HCT116 (cell line): ENCODE data around the gene SLC12A3. TPM values are rescaled to one million over a fixed set of nuclear protein-coding genes. Genes with fewer than 3 reads are reported as not detected.

Experiments
- ATAC-seq: fragments of 200-7000 bp; cut with Tn5 transposase; 2 replicates; pipeline ENCODE4 v1.9.1; 2020; ENCODE audit warnings: mild to moderate bottlenecking, moderate library complexity
- BruUV-seq: library from RNA; stranded (reverse); fragments of 400-500 nt; replicated peaks from 2 replicates; lab custom pipeline; 2021; lab: Mats Ljungman, UMichigan
- CTCF ChIA-PET: fragments of 300-600 bp; sonication (Branson Sonifier 250); formaldehyde crosslinking; loops from one replicate; lab custom pipeline; 2021; ENCODE audit warnings: antibody characterized with exemption; lab: Charles Lee
- POLR2A ChIA-PET: fragments of 300-600, 350-600 bp; sonication (Branson Sonifier 250); formaldehyde crosslinking; loops from one replicate; lab custom pipeline; 2021; ENCODE audit warnings: antibody characterized with exemption; lab: Charles Lee
- RAD21 ChIA-PET, 2 experiments: fragments of 300-600 bp; sonication (Branson Sonifier 250); formaldehyde crosslinking; loops; one replicate each; lab custom pipeline; 2023; ENCODE audit warnings: low total read pairs in 2 of 2; ENCODE audit not compliant: uncharacterized antibody in 2 of 2, unreplicated experiment in 2 of 2, low non-redundant PET in 1 of 2; lab: Charles Lee
- DNase-seq: peaks from one replicate; pipeline ENCODE4 v3.0.0-alpha.2; 2010; ENCODE audit warnings: low read depth, low spot score
- H2AFZ ChIP-seq: fragments of 200-600 bp; shearing (Covaris generic), sonication (generic); 2 replicates; pipeline ENCODE4 v1.6.1; 2017; ENCODE audit warnings: low read depth, mixed run types, mixed read lengths, antibody characterized with exemption, low read length; ENCODE audit not compliant: poor library complexity, severe bottlenecking
- H3K27ac ChIP-seq: 2 replicates; pipeline ENCODE4 v1.5.1; 2012; ENCODE audit warnings: low read depth, low read length
- H3K27me3 ChIP-seq: fragments of 200-600 bp; sonication (generic); 2 replicates; pipeline ENCODE4 v1.6.1; 2016; ENCODE audit warnings: mixed run types, low read length, mixed read lengths; ENCODE audit not compliant: insufficient read depth
- H3K36me3 ChIP-seq, 2 experiments: fragments of 200-500 bp in 1 of 2; fragments of 200-600 bp in 1 of 2; sonication (Bioruptor generic) in 1 of 2; sonication (generic) in 1 of 2; 2 replicates each; pipeline versions ENCODE4 v1.5.1 to v1.6.1; 2014 to 2016; ENCODE audit warnings: low read length in 2 of 2, inconsistent platforms in 1 of 2, mixed read lengths in 1 of 2, mixed run types in 1 of 2; ENCODE audit not compliant: insufficient read depth in 2 of 2, control insufficient read depth in 1 of 2
- H3K4me1 ChIP-seq, 2 experiments: fragments of 200-600 bp in 1 of 2; sonication (generic) in 1 of 2; 2 replicates each; pipeline versions ENCODE4 v1.5.1 to v1.6.1; 2012 to 2017; ENCODE audit warnings: low read length in 2 of 2, inconsistent platforms in 1 of 2, mild to moderate bottlenecking in 1 of 2, mixed read lengths in 1 of 2, mixed run types in 1 of 2, moderate library complexity in 1 of 2; ENCODE audit not compliant: insufficient read depth in 2 of 2, control insufficient read depth in 1 of 2
- H3K4me2 ChIP-seq: fragments of 200-600 bp; sonication (generic); 2 replicates; pipeline ENCODE4 v1.6.1; 2017; ENCODE audit warnings: mixed run types, low read length, mixed read lengths
- H3K4me3 ChIP-seq, 2 experiments: fragments of 200-600 bp in 1 of 2; sonication (generic) in 1 of 2; replicated peaks in 1 of 2; 2 replicates each; pipeline ENCODE4 v1.5.1; 2011 to 2016; ENCODE audit warnings: low read length in 2 of 2, control low read depth in 1 of 2, low read depth in 1 of 2, mild to moderate bottlenecking in 1 of 2, mixed read lengths in 1 of 2, mixed run types in 1 of 2
- H3K79me2 ChIP-seq: fragments of 200-600 bp; sonication (generic); 2 replicates; pipeline ENCODE4 v1.6.1; 2017; ENCODE audit warnings: mild to moderate bottlenecking, mixed run types, low read length, moderate library complexity, mixed read lengths; ENCODE audit not compliant: insufficient read depth
- H3K9ac ChIP-seq: fragments of 200-600 bp; sonication (generic); 2 replicates; pipeline ENCODE4 v1.6.1; 2016; ENCODE audit warnings: low read length, mixed read lengths
- H3K9me2 ChIP-seq: fragments of 200-600 bp; sonication (generic), shearing (Covaris generic); 2 replicates; pipeline ENCODE4 v1.6.1; 2017; ENCODE audit warnings: mixed run types, mild to moderate bottlenecking, moderate library complexity; ENCODE audit not compliant: insufficient read depth
- H3K9me3 ChIP-seq, 2 experiments: fragments of 200-500 bp in 1 of 2; fragments of 200-600 bp in 1 of 2; sonication (Bioruptor generic) in 1 of 2; sonication (generic) in 1 of 2; 2 replicates each; pipeline ENCODE4 v1.6.1; 2014 to 2017; ENCODE audit warnings: low read length in 2 of 2, mixed read lengths in 2 of 2, inconsistent platforms in 1 of 2, low read depth in 1 of 2, mild to moderate bottlenecking in 1 of 2, mixed run types in 1 of 2, moderate library complexity in 1 of 2; ENCODE audit not compliant: control insufficient read depth in 1 of 2, insufficient read depth in 1 of 2
- H4K20me1 ChIP-seq: fragments of 200-600 bp; sonication (generic), shearing (Covaris generic); 2 replicates; pipeline ENCODE4 v1.6.1; 2017; ENCODE audit warnings: mixed run types, mild to moderate bottlenecking, moderate library complexity; ENCODE audit not compliant: insufficient read depth
- FOSL1 ChIP-seq: IDR thresholded peaks from 2 replicates; pipeline ENCODE4 v1.6.1; 2012; ENCODE audit warnings: low read depth
- JUND ChIP-seq: IDR thresholded peaks from 2 replicates; pipeline ENCODE4 v1.6.1; 2012
- MAX ChIP-seq: IDR thresholded peaks from 2 replicates; pipeline ENCODE4 v1.6.1; 2012
- SP1 ChIP-seq: IDR thresholded peaks from 2 replicates; pipeline ENCODE4 v1.6.1; 2012; ENCODE audit warnings: low read depth
- intact Hi-C: fragments of 100-400 bp; cut with micrococcal nuclease; formaldehyde crosslinking; loops from 2 replicates; pipeline ENCODE4 v1.10.0; 2022
- total RNA-seq: library from RNA; stranded (reverse); gene quantifications from one replicate; pipeline ENCODE4 v1.2.1, GENCODE V29; 2021; ENCODE audit not compliant: unreplicated experiment

SLC12A3 gene
- total RNA-seq, 1 experiment from 2014 or later, result not detected

- no peak overlapping the region for H3K9ac ChIP-seq
- no peaks in the 10 kb centered on the region for H3K9me2 ChIP-seq
- TF ChIP-seq JUND, result no peak
- no peak for TF ChIP-seq SP1
- no peak overlapping the region for H3K27ac ChIP-seq
- H3K9me3 ChIP-seq, result no peaks in the 10 kb centered on the region
- ChIA-PET POLR2A (interaction anchor here (1.2 kb wide), 1 partner anchor 49 kb away, joined by 4 read pairs; the partner anchor contains the start of gene HERPUD1), RAD21 (no interaction called here), CTCF (no interaction called here)
- H3K36me3 ChIP-seq, result no peaks in the 10 kb centered on the region
- no peak overlapping the region for H2AFZ ChIP-seq
- DNase-seq (no peak), ATAC-seq (no peak)
- intact Hi-C loops, result no loop called here
- no peak overlapping the region for H3K4me3 ChIP-seq
- no peaks in the 10 kb centered on the region for H4K20me1 ChIP-seq
- H3K27me3 ChIP-seq, result no peaks in the 10 kb centered on the region
- no peak overlapping the region for H3K4me2 ChIP-seq
- no TSS peak for BruUV-seq
- H3K79me2 ChIP-seq, result no peaks in the 10 kb centered on the region
- no peaks in the 10 kb centered on the region for H3K4me1 ChIP-seq
Measured at GRCh38 chr16:56882077-56882800, 17.2 kb downstream of the SLC12A3 start.

- intact Hi-C loops, result no loop called here
- Histone ChIP-seq H3K27ac (no peak overlapping the region), H3K36me3 (no peaks in the 10 kb centered on the region), H3K9me2 (no peaks in the 10 kb centered on the region), H3K4me3 (no peak overlapping the region), H3K9me3 (no peaks in the 10 kb centered on the region), H2AFZ (no peak overlapping the region), H3K79me2 (no peaks in the 10 kb centered on the region), H3K9ac (no peak overlapping the region), H3K4me1 (no peaks in the 10 kb centered on the region), H4K20me1 (no peaks in the 10 kb centered on the region), H3K4me2 (no peak overlapping the region), H3K27me3 (no peaks in the 10 kb centered on the region)
- ChIA-PET CTCF (no interaction called here), RAD21 (no interaction called here), POLR2A (interaction anchor here (1.2 kb wide), 1 partner anchor 48 kb away, joined by 4 read pairs; the partner anchor contains the start of gene HERPUD1)
- BruUV-seq, result no TSS peak
- no peak for DNase-seq
- TF ChIP-seq FOSL1 (no peak), MAX (no peak)
- no peak for ATAC-seq
Measured at GRCh38 chr16:56883586-56883985, 18.6 kb downstream of the SLC12A3 start.
